Measurements from ENCODE around the gene ZC3H7B.

Gene ZC3H7B

GRCh38 chr22:41305646-41306045 is 4.3 kb downstream of the ZC3H7B start:
- H3K36me3 ChIP-seq = peaks cover 22% of the 10 kb centered on the region
- peaks cover 9% of the 10 kb centered on the region for H3K4me1 ChIP-seq
- no peaks in the 10 kb centered on the region for H3K27me3 ChIP-seq
- no peaks in the 10 kb centered on the region for H3K9me3 ChIP-seq
- peak; percentile 57 for DNase-seq
- H3K4me3 ChIP-seq (ENCODE audit: low read depth, low read length) = no peak overlapping the region
- TF ChIP-seq CTCF (IDR thresholded peaks at IDR 0.05; ENCODE audit: low read depth, low read length) = no peak

GRCh38 chr22:41308054-41308453 is 6.7 kb downstream of the ZC3H7B start:
- H3K9me3 ChIP-seq = no peaks in the 10 kb centered on the region
- peaks cover 20% of the 10 kb centered on the region for H3K36me3 ChIP-seq
- peaks cover 10% of the 10 kb centered on the region for H3K4me1 ChIP-seq
- H3K4me3 ChIP-seq (ENCODE audit: low read depth, low read length) = no peak overlapping the region
- no peaks in the 10 kb centered on the region for H3K27me3 ChIP-seq
- TF ChIP-seq CTCF (IDR thresholded peaks at IDR 0.05; ENCODE audit: low read depth, low read length) = no peak
- DNase-seq = no peak

GRCh38 chr22:41308544-41308947 is 7.2 kb downstream of the ZC3H7B start:
- DNase-seq = no peak
- H3K4me3 ChIP-seq (ENCODE audit: low read depth, low read length) = no peak overlapping the region
- H3K27me3 ChIP-seq = no peaks in the 10 kb centered on the region
- peaks cover 10% of the 10 kb centered on the region for H3K4me1 ChIP-seq
- H3K9me3 ChIP-seq = no peaks in the 10 kb centered on the region
- no peak for TF ChIP-seq CTCF (IDR thresholded peaks at IDR 0.05; ENCODE audit: low read depth, low read length)
- peaks cover 20% of the 10 kb centered on the region for H3K36me3 ChIP-seq

GRCh38 chr22:41310336-41310735 is 9.0 kb downstream of the ZC3H7B start:
- Histone ChIP-seq H3K36me3 (peaks cover 12% of the 10 kb centered on the region), H3K27me3 (no peaks in the 10 kb centered on the region), H3K4me1 (peaks cover 9% of the 10 kb centered on the region), H3K4me3 (ENCODE audit: low read depth, low read length) (no peak overlapping the region), H3K9me3 (no peaks in the 10 kb centered on the region)
- DNase-seq = no peak
- TF ChIP-seq CTCF (IDR thresholded peaks at IDR 0.05; ENCODE audit: low read depth, low read length) = no peak

- Histone ChIP-seq H3K9me3 (no peaks in the 10 kb centered on the region), H3K4me3 (ENCODE audit: low read depth, low read length) (no peak overlapping the region), H3K4me1 (peaks cover 3% of the 10 kb centered on the region), H3K36me3 (peaks cover 14% of the 10 kb centered on the region), H3K27me3 (no peaks in the 10 kb centered on the region)
- no peak for DNase-seq
- TF ChIP-seq CTCF (IDR thresholded peaks at IDR 0.05; ENCODE audit: low read depth, low read length) = no peak
Observed at GRCh38 chr22:41311487-41311886, 10.2 kb downstream of the ZC3H7B start.

GRCh38 chr22:41314821-41315220 is 13.5 kb downstream of the ZC3H7B start:
- no peak for DNase-seq
- Histone ChIP-seq H3K36me3 (peaks cover 24% of the 10 kb centered on the region), H3K4me1 (peaks cover 3% of the 10 kb centered on the region; the same call in 1 of the 2 replicates), H3K27me3 (no peaks in the 10 kb centered on the region), H3K4me3 (ENCODE audit: low read depth, low read length) (no peak overlapping the region), H3K9me3 (no peaks in the 10 kb centered on the region)
- no peak for TF ChIP-seq CTCF (IDR thresholded peaks at IDR 0.05; ENCODE audit: low read depth, low read length)
